Vagina (tissue), 2 donors: ENCODE data around the gene CHPT1. TPM values are rescaled to one million over a fixed set of nuclear protein-coding genes. Genes with fewer than 3 reads are reported as not detected.
A peak's percentile ranks its signal among the peaks of the same experiment; 100 is the strongest.

ENCODE experiments used
- DNase-seq, 2 donors: peaks; one replicate each; pipeline ENCODE4 v3.0.0-alpha.2; 2017; ENCODE audit errors: extremely low spot score in 2 of 2
- H3K27ac ChIP-seq: fragments of 200-600 bp; sonication (generic); one replicate; pipeline ENCODE4 v1.5.1; 2019
- H3K27me3 ChIP-seq: fragments of 200-600 bp; sonication (generic); one replicate; pipeline ENCODE4 v1.5.1; 2019
- H3K36me3 ChIP-seq, 2 donors: fragments of 200-600 bp; sonication (generic); one replicate each; pipeline ENCODE4 v1.5.1; 2017 to 2019
- H3K4me1 ChIP-seq: fragments of 200-600 bp; sonication (generic); one replicate; pipeline ENCODE4 v1.5.1; 2019
- H3K4me3 ChIP-seq, 2 donors: fragments of 200-600 bp; sonication (generic); 1 replicate in 1 of 2; 2 replicates in 1 of 2; pipeline ENCODE4 v1.5.1; 2016 to 2019
- H3K9me3 ChIP-seq: fragments of 200-600 bp; sonication (generic); one replicate; pipeline ENCODE4 v1.5.1; 2019
- POLR2A ChIP-seq, 2 donors: fragments of 450-650 bp; IDR thresholded peaks; one replicate each; pipeline ENCODE4 v1.6.1; 2017; ENCODE audit warnings: antibody characterized with exemption in 2 of 2, mild to moderate bottlenecking in 2 of 2, moderate library complexity in 2 of 2
- POLR2AphosphoS5 ChIP-seq, 2 donors: sonication (generic); formaldehyde crosslinking; IDR thresholded peaks; one replicate each; pipeline ENCODE4 v1.9.0; 2017; ENCODE audit warnings: antibody characterized with exemption in 2 of 2, mild to moderate bottlenecking in 2 of 2, low read depth in 1 of 2; ENCODE audit not compliant: insufficient read depth in 1 of 2
- intact Hi-C: fragments of 100-400 bp; cut with DNase I; formaldehyde crosslinking; loops from one replicate; pipeline ENCODE4 v1.15.1; 2023
- total RNA-seq: library from RNA; depleted of rRNA; stranded (reverse); fragments of >200 nt; gene quantifications from one replicate; pipeline ENCODE4 v1.2.3, GENCODE V29; 2016
- TF ChIP-seq, protein P1 (sequence below), 3 experiments: fragments of 450-650 bp in 2 of 3; fragments of 200-600 bp in 1 of 3; sonication (generic) in 1 of 3; IDR thresholded peaks; one replicate each; pipeline ENCODE4 v1.5.1; 2017 to 2019; ENCODE audit warnings: antibody characterized with exemption in 3 of 3, mild to moderate bottlenecking in 2 of 3, moderate library complexity in 2 of 3

CHPT1 gene
- total RNA-seq, 1 donor from 2014 or later, result 84.7 TPM

DNA sequence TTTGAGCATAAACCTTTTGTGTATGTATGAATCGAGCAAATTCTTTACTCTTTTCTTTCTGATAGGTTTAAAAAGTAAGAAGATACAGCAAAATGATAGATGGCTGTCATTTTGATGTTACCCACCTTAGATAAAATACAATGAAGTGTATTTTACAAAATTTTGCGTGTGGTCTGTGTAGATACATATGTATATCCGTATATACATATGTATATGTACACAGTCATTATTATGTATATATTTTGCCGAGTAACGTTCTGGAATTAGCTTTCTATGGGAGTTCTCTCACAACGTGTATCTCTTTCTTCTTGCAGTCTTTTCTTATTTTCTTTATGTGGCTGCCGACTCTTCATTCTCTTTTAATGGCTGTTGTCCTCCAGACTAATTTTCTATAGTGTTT is 32.4 kb upstream of the CHPT1 start:
- no peak overlapping the region for H3K4me3 ChIP-seq
- DNase-seq, result no peak
- TF ChIP-seq, protein P1, sequence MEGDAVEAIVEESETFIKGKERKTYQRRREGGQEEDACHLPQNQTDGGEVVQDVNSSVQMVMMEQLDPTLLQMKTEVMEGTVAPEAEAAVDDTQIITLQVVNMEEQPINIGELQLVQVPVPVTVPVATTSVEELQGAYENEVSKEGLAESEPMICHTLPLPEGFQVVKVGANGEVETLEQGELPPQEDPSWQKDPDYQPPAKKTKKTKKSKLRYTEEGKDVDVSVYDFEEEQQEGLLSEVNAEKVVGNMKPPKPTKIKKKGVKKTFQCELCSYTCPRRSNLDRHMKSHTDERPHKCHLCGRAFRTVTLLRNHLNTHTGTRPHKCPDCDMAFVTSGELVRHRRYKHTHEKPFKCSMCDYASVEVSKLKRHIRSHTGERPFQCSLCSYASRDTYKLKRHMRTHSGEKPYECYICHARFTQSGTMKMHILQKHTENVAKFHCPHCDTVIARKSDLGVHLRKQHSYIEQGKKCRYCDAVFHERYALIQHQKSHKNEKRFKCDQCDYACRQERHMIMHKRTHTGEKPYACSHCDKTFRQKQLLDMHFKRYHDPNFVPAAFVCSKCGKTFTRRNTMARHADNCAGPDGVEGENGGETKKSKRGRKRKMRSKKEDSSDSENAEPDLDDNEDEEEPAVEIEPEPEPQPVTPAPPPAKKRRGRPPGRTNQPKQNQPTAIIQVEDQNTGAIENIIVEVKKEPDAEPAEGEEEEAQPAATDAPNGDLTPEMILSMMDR (IDR thresholded peaks at IDR 0.05), result no peak
- TF ChIP-seq POLR2A (IDR thresholded peaks at IDR 0.05) (no peak), POLR2AphosphoS5 (IDR thresholded peaks at IDR 0.05; ENCODE audit: insufficient read depth in 1 of 2, low read depth in 1 of 2) (no peak)
- H3K27me3 ChIP-seq, result no peaks in the 10 kb centered on the region
- intact Hi-C loops, result no loop called here
- no peaks in the 10 kb centered on the region for H3K4me1 ChIP-seq
- H3K9me3 ChIP-seq, result no peaks in the 10 kb centered on the region
- no peak overlapping the region for H3K27ac ChIP-seq
- no peaks in the 10 kb centered on the region for H3K36me3 ChIP-seq

DNA sequence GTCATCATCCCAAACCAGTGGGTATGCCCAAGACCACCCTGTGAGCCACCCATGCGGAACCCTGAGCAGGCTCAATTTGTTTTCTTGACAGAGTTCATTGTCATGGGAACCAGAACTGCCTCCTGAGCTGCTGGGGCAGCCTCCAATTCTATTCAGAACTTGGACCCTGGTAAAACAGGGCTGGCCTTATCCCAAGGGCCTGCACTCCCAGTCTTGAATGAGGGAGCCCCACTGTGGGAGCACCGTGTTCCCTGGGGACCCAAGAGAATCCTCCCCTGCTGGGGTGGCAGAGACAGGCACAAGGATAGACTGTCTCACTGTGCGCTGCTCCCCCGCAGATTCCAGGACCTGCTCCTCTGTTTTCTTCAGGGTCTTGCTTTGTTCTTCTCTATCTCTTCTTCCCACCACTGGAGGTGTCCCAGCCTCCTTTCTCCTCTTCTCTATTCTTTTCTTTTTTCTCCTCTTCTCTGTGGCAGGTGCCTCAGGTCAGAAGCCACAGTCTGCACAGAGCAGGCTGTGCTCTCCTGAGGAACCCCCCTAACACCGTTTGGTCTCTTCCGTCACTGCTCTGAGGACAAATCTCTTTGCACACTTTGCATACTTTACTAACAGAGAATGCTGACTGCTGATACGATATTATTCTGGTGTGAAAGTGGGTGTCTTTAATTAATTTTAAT is 31.2 kb upstream of the CHPT1 start:
- no peaks in the 10 kb centered on the region for H3K9me3 ChIP-seq
- no peaks in the 10 kb centered on the region for H3K27me3 ChIP-seq
- no peaks in the 10 kb centered on the region for H3K4me1 ChIP-seq
- DNase-seq, result no peak
- TF ChIP-seq POLR2A (IDR thresholded peaks at IDR 0.05) (no peak), POLR2AphosphoS5 (IDR thresholded peaks at IDR 0.05; ENCODE audit: insufficient read depth in 1 of 2, low read depth in 1 of 2) (no peak)
- TF ChIP-seq, protein P1 (IDR thresholded peaks at IDR 0.05), result no peak
- no peaks in the 10 kb centered on the region for H3K36me3 ChIP-seq
- H3K27ac ChIP-seq, result no peak overlapping the region
- intact Hi-C loops, result no loop called here
- H3K4me3 ChIP-seq, result no peak overlapping the region

DNA sequence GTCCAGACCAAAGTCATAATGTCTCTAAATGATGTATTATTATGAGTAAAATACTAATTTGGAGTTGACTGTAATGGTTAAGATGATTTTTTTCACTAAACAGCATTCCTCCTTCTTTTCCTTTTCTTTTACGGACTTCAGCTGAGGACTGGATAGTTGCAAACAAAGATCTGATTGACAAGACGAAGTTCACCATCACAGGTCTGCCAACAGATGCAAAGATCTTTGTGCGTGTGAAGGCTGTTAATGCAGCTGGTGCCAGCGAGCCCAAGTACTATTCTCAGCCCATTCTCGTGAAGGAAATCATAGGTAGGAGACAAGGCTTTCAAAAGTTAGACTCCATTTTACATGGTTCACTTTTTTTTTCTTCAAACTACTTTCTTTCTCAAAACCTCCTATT is 29.8 kb upstream of the CHPT1 start:
- Histone ChIP-seq H3K27ac (no peak overlapping the region), H3K36me3 (no peaks in the 10 kb centered on the region), H3K4me1 (no peaks in the 10 kb centered on the region), H3K4me3 (no peak overlapping the region), H3K9me3 (no peaks in the 10 kb centered on the region), H3K27me3 (no peaks in the 10 kb centered on the region)
- intact Hi-C loops, result no loop called here
- TF ChIP-seq POLR2A (IDR thresholded peaks at IDR 0.05), result no peak
- TF ChIP-seq, protein P1 (IDR thresholded peaks at IDR 0.05), result no peak
- no peak for TF ChIP-seq POLR2AphosphoS5 (IDR thresholded peaks at IDR 0.05; ENCODE audit: insufficient read depth in 1 of 2, low read depth in 1 of 2)
- no peak for DNase-seq

DNA sequence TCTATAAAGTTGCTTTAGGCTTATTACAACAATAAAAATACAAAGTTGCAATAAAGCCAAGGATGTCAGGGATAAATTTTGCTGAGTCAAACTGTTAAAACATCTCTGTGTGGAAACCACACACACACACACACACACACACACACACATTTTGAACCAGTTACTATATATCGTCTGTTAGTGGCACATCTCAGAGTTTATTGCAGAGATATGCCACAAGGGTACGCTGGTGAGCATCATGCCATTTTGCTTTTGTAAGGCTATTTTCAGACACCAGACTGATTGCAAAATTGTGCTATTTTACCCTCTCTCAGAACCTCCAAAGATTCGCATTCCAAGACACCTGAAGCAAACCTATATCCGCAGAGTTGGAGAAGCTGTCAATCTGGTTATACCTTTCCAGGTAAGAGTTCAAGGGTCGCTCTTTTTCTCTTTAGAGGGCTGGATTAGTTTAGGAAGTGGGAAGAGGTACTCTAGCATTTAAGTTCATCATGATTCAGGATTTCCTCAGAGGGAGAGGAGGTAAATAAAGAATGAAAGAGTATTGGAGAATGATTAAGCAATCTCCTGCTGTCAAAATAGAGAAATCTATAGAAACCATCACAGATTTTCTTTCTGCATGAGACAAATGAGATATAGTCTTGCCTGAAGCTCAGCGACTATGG is 27.3 kb upstream of the CHPT1 start:
- Histone ChIP-seq H3K27ac (no peak overlapping the region), H3K4me3 (no peak overlapping the region), H3K9me3 (no peaks in the 10 kb centered on the region), H3K36me3 (no peaks in the 10 kb centered on the region), H3K4me1 (no peaks in the 10 kb centered on the region), H3K27me3 (no peaks in the 10 kb centered on the region)
- intact Hi-C loops, result no loop called here
- no peak for DNase-seq
- TF ChIP-seq, protein P1 (IDR thresholded peaks at IDR 0.05), result peak; percentile 22 to 55 (median 31)
- no peak for TF ChIP-seq POLR2A (IDR thresholded peaks at IDR 0.05)
- TF ChIP-seq POLR2AphosphoS5 (IDR thresholded peaks at IDR 0.05; ENCODE audit: insufficient read depth in 1 of 2, low read depth in 1 of 2), result no peak
